ENCODE data around the gene XAGE5. TPM values are rescaled to one million over a fixed set of nuclear protein-coding genes. Genes with fewer than 3 reads are reported as not detected.
"Not testable (repeated sequence)": the region's sequence is repeated elsewhere in the genome, so short reads cannot be mapped to it uniquely, and the experiment has no call there.

The XAGE5 gene
- total RNA-seq: not detected in 2 replicates
- long read RNA-seq: 0 reads

GRCh38 chrX:52811065-52811625 is at the start of gene XAGE5:
Gene XAGE5, plus strand, starts transcription at chrX:52811287. Its CDS starts 1,280 bp downstream, at chrX:52812567.
- H3K4me1 Mint-ChIP-seq (ENCODE audit: low read depth): no peaks in the 10 kb centered on the region
- TF ChIP-seq CTCF (IDR thresholded peaks at IDR 0.05; ENCODE audit: unreplicated experiment): no peak
- no peaks in the 10 kb centered on the region for H3K36me3 Mint-ChIP-seq (ENCODE audit: insufficient read depth)
- H3K9me3 Mint-ChIP-seq (ENCODE audit: low read depth): peaks cover 12% of the 10 kb centered on the region
- no peak within 1 kb of the TSS for H3K27ac Mint-ChIP-seq
- H3K27me3 Mint-ChIP-seq: no peaks in the 10 kb centered on the region
- no peak within 1 kb of the TSS for H3K4me3 Mint-ChIP-seq (ENCODE audit: low read depth)
- DNase-seq (ENCODE audit: low spot score, unreplicated experiment): no peak

GRCh38 chrX:52765983-52766382 is 45.1 kb upstream of the XAGE5 start:
- H3K27me3 Mint-ChIP-seq; H3K4me3 Mint-ChIP-seq (ENCODE audit: low read depth); H3K36me3 Mint-ChIP-seq (ENCODE audit: insufficient read depth); DNase-seq (ENCODE audit: low spot score, unreplicated experiment); H3K4me1 Mint-ChIP-seq (ENCODE audit: low read depth); H3K27ac Mint-ChIP-seq; H3K9me3 Mint-ChIP-seq (ENCODE audit: low read depth): not testable (repeated sequence)

GRCh38 chrX:52773504-52773903 is 37.6 kb upstream of the XAGE5 start:
- H3K27me3 Mint-ChIP-seq; H3K4me1 Mint-ChIP-seq (ENCODE audit: low read depth); DNase-seq (ENCODE audit: low spot score, unreplicated experiment); H3K27ac Mint-ChIP-seq; H3K36me3 Mint-ChIP-seq (ENCODE audit: insufficient read depth); H3K4me3 Mint-ChIP-seq (ENCODE audit: low read depth); H3K9me3 Mint-ChIP-seq (ENCODE audit: low read depth): not testable (repeated sequence)

GRCh38 chrX:52797327-52797726 is 13.8 kb upstream of the XAGE5 start, which contains the start of gene SPANXN5:
Gene SPANXN5, minus strand, starts transcription at chrX:52797427. Its CDS starts 79 bp downstream, at chrX:52797348.
- DNase-seq (ENCODE audit: low spot score, unreplicated experiment); H3K27me3 Mint-ChIP-seq; H3K36me3 Mint-ChIP-seq (ENCODE audit: insufficient read depth); H3K4me1 Mint-ChIP-seq (ENCODE audit: low read depth); H3K4me3 Mint-ChIP-seq (ENCODE audit: low read depth); H3K27ac Mint-ChIP-seq: not testable (repeated sequence)
- H3K9me3 Mint-ChIP-seq (ENCODE audit: low read depth): peaks cover 18% of the 10 kb centered on the region

GRCh38 chrX:52804876-52805275 is 6.2 kb upstream of the XAGE5 start:
- H3K4me3 Mint-ChIP-seq (ENCODE audit: low read depth); H3K27ac Mint-ChIP-seq; H3K27me3 Mint-ChIP-seq; DNase-seq (ENCODE audit: low spot score, unreplicated experiment); H3K4me1 Mint-ChIP-seq (ENCODE audit: low read depth); H3K36me3 Mint-ChIP-seq (ENCODE audit: insufficient read depth): not testable (repeated sequence)
- peaks cover 18% of the 10 kb centered on the region for H3K9me3 Mint-ChIP-seq (ENCODE audit: low read depth)

- Mint-ChIP-seq H3K27ac (no peak overlapping the region), H3K9me3 (ENCODE audit: low read depth) (no peaks in the 10 kb centered on the region), H3K36me3 (ENCODE audit: insufficient read depth) (no peaks in the 10 kb centered on the region), H3K27me3 (no peaks in the 10 kb centered on the region), H3K4me1 (ENCODE audit: low read depth) (no peaks in the 10 kb centered on the region), H3K4me3 (ENCODE audit: low read depth) (no peak overlapping the region)
- no peak for TF ChIP-seq CTCF (IDR thresholded peaks at IDR 0.05; ENCODE audit: unreplicated experiment)
- DNase-seq (ENCODE audit: low spot score, unreplicated experiment): no peak
Measured at GRCh38 chrX:52819788-52820187, 8.7 kb downstream of the XAGE5 start.

- no peak for DNase-seq (ENCODE audit: low spot score, unreplicated experiment)
- Mint-ChIP-seq H3K4me1 (ENCODE audit: low read depth) (no peaks in the 10 kb centered on the region), H3K27ac (no peak overlapping the region), H3K4me3 (ENCODE audit: low read depth) (no peak overlapping the region), H3K27me3 (no peaks in the 10 kb centered on the region), H3K36me3 (ENCODE audit: insufficient read depth) (no peaks in the 10 kb centered on the region), H3K9me3 (ENCODE audit: low read depth) (no peaks in the 10 kb centered on the region)
- no peak for TF ChIP-seq CTCF (IDR thresholded peaks at IDR 0.05; ENCODE audit: unreplicated experiment)
Measured at GRCh38 chrX:52821079-52821760, 10.1 kb downstream of the XAGE5 start.

Data from progenitor cell of endocrine pancreas (in vitro differentiated cells).